HepG2 (cell line): ENCODE results near the gene PRKCZ. TPM values are rescaled to one million over a fixed set of nuclear protein-coding genes. Genes with fewer than 3 reads are reported as not detected.

Experiments
- ARHGAP35 ChIP-seq: sonication (generic); formaldehyde crosslinking; IDR thresholded peaks from 2 replicates; pipeline ENCODE4 v1.9.0; 2022; ENCODE audit warnings: mild to moderate bottlenecking, inconsistent platforms, moderate library complexity, missing genetic modification reagents, borderline replicate concordance
- ATF7-NPFF ChIP-seq: sonication (generic); formaldehyde crosslinking; IDR thresholded peaks from 2 replicates; pipeline ENCODE4 v1.8.1; 2023; ENCODE audit warnings: mild to moderate bottlenecking, low read depth, missing genetic modification reagents, moderate library complexity
- CEBPZ ChIP-seq: IDR thresholded peaks from 2 replicates; pipeline ENCODE4 v1.6.1; 2012; ENCODE audit warnings: low read length, improper control_type of control experiment
- ETS1 ChIP-seq: sonication (generic); formaldehyde crosslinking; IDR thresholded peaks from 2 replicates; pipeline ENCODE4 v1.4.0; 2020; ENCODE audit warnings: missing genetic modification reagents
- GMEB2 ChIP-seq: IDR thresholded peaks from 2 replicates; pipeline ENCODE4 v1.6.1; 2016; ENCODE audit warnings: missing biosample characterization, missing genetic modification reagents, low read depth
- GPN1 ChIP-seq: sonication (generic); formaldehyde crosslinking; IDR thresholded peaks from 2 replicates; pipeline ENCODE4 v1.5.1; 2020; ENCODE audit warnings: missing genetic modification reagents, borderline replicate concordance
- HIC2 ChIP-seq: sonication (generic); formaldehyde crosslinking; IDR thresholded peaks from 2 replicates; pipeline ENCODE4 v1.9.0; 2022; ENCODE audit warnings: low read depth, missing genetic modification reagents
- IKZF1 ChIP-seq: fragments of 450-650 bp; IDR thresholded peaks from 2 replicates; pipeline ENCODE4 v1.7.1; 2016
- JDP2 ChIP-seq: sonication (generic); formaldehyde crosslinking; IDR thresholded peaks from 2 replicates; pipeline ENCODE4 v1.8.1; 2022; ENCODE audit warnings: missing genetic modification reagents, borderline replicate concordance
- JUN ChIP-seq: sonication (generic); formaldehyde crosslinking; IDR thresholded peaks from 2 replicates; pipeline ENCODE4 v1.4.0; 2020; ENCODE audit warnings: mild to moderate bottlenecking, missing genetic modification reagents
- PITX1 ChIP-seq: sonication (generic); formaldehyde crosslinking; IDR thresholded peaks from 2 replicates; pipeline ENCODE4 v1.5.1; 2020; ENCODE audit warnings: mild to moderate bottlenecking, missing genetic modification reagents
- RFXAP ChIP-seq: sonication (generic); formaldehyde crosslinking; IDR thresholded peaks from 2 replicates; pipeline ENCODE4 v1.4.0; 2020; ENCODE audit warnings: missing genetic modification reagents, borderline replicate concordance
- SOX6 ChIP-seq, 2 experiments: fragments of 450-650 bp in 1 of 2; sonication (generic) in 1 of 2; formaldehyde crosslinking in 1 of 2; IDR thresholded peaks; 2 replicates each; pipeline versions ENCODE4 v1.4.0 to v1.6.1; 2017 to 2020; ENCODE audit warnings: antibody characterized with exemption in 1 of 2, mild to moderate bottlenecking in 1 of 2, missing genetic modification reagents in 1 of 2
- TFAP4 ChIP-seq: sonication (generic); IDR thresholded peaks from 2 replicates; pipeline ENCODE4 v1.6.1; 2016; ENCODE audit warnings: low read depth, borderline replicate concordance
- THAP11 ChIP-seq: IDR thresholded peaks from 2 replicates; pipeline ENCODE4 v1.6.1; 2016; ENCODE audit warnings: missing biosample characterization, missing genetic modification reagents
- ZBTB49 ChIP-seq: sonication (generic); formaldehyde crosslinking; IDR thresholded peaks from 2 replicates; pipeline ENCODE4 v1.4.0; 2020; ENCODE audit warnings: missing genetic modification reagents, borderline replicate concordance
- ZNF17 ChIP-seq: sonication (generic); formaldehyde crosslinking; IDR thresholded peaks from 2 replicates; pipeline ENCODE4 v1.5.0; 2020; ENCODE audit warnings: mild to moderate bottlenecking, missing genetic modification reagents
- polyA plus RNA-seq, 8 experiments: library from polyadenylated mRNA; depleted of rRNA in 3 of 8; stranded (reverse) in 7 of 8; unstranded in 1 of 8; fragments of >200 nt; fragmentation: Illumina TruSeq in 4 of 8; extraction: Trizol in 4 of 8; gene quantifications; 2 replicates each; pipeline versions ENCODE4 v1.2.1 to v1.2.3, GENCODE V29; 2011 to 2016; ENCODE audit warnings: low read depth in 4 of 8, missing spikeins in 1 of 8, mixed read lengths in 1 of 8; ENCODE audit not compliant: insufficient read depth in 1 of 8
- total RNA-seq, 5 experiments: library from RNA; depleted of rRNA; stranded (reverse); fragments of >200 nt; fragmentation: Illumina TruSeq; extraction: Trizol; gene quantifications; 2 replicates each; pipeline ENCODE4 v1.2.3, GENCODE V29; 2016; ENCODE audit warnings: low read depth in 1 of 5

Gene PRKCZ
- total and polyA plus RNA-seq, 2 of the 13 experiments (the other 11 are each of a cell fraction or from before 2014, with no cell fraction given): 34.7 to 85.2 TPM

GRCh38 chr1:2193514-2194281 lies 143.5 kb downstream of the PRKCZ start (continued):
- TF ChIP-seq GMEB2 (no peak), THAP11 (CRISPR knock-in tag) (no peak), ETS1 (no peak), CEBPZ (no peak), RFXAP (no peak), ARHGAP35 (CRISPR knock-in tag) (no peak), JDP2 (no peak), HIC2 (no peak), IKZF1 (no peak), ZBTB49 (CRISPR knock-in tag) (no peak), ZNF17 (CRISPR knock-in tag) (no peak), ATF7-NPFF (CRISPR knock-in tag) (no peak), PITX1 (CRISPR knock-in tag) (no peak), TFAP4 (peak; percentile 23; the same call in 1 of the 2 replicates), SOX6 (IDR thresholded peaks at IDR 0.05) (no peak), SOX6 (CRISPR knock-in tag; IDR thresholded peaks at IDR 0.05) (0 out of 2 replicates have a peak, but pooled peaks have one; percentile 25), JUN (no peak), GPN1 (CRISPR knock-in tag) (no peak)
